Measurements from ENCODE around the gene SMPD1. TPM values are rescaled to one million over a fixed set of nuclear protein-coding genes. Genes with fewer than 3 reads are reported as not detected.

The SMPD1 gene
- total and polyA plus RNA-seq, 2 of the 4 experiments (the other 2 are of a cell fraction): 19.5 to 108 TPM

DNA sequence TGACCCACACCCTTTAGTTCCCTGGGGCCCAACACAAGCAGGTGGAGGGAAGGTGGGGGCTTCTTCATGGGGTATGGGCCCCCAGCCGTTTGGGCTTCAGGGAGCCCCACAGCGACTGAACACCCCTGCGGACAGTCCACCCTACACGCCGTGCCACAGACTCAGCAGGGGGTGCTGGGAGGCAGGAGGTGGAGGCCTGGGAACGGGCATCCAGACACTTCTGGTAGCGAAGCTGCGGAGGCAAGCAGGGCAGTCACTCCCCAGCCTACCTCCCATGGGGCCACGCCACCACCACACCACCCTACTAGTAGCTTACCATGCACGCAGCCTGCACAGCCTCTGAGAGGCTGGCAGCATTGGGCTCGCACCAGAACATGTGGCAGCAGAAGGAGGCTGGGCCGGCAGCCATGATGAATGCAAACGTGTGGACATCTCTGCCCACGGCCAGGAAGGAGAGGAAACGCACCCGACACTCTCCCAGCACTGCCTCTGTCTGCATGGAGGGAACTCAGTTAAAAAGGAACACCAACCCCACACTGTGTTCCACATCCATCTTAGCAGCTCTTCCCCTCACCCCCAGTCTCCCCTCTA, 5.3 kb downstream of the SMPD1 start:
- dilution Hi-C loops (cut with HindIII; ENCODE audit: low sequenced_read_pairs, unreplicated experiment): no loop called here
- H3K4me1 ChIP-seq (ENCODE audit: control insufficient read depth, insufficient read depth, low read length): peaks cover 14% of the 10 kb centered on the region
- H3K27ac ChIP-seq (ENCODE audit: insufficient read depth, low read length): no peak overlapping the region
- CTCF ChIA-PET: no interaction called here
- H3K4ac ChIP-seq (ENCODE audit: low read depth, low read length): no peak overlapping the region
- no peaks in the 10 kb centered on the region; the same call in 1 of the 2 replicates for H4K20me1 ChIP-seq (ENCODE audit: insufficient read depth, low read length)
- TF ChIP-seq NFE2L2 (IDR thresholded peaks at IDR 0.05; ENCODE audit: low read depth, low read length) (no peak), RAD21 (IDR thresholded peaks at IDR 0.05; ENCODE audit: low read length) (no peak), CEBPB (IDR thresholded peaks at IDR 0.05; ENCODE audit: low read depth, low read length) (no peak), USF2 (IDR thresholded peaks at IDR 0.05; ENCODE audit: low read depth, low read length) (no peak), RCOR1 (IDR thresholded peaks at IDR 0.05; ENCODE audit: insufficient replicate concordance, low read length) (no peak), RFX5 (IDR thresholded peaks at IDR 0.05; ENCODE audit: low read depth, low read length) (no peak), MAFK (IDR thresholded peaks at IDR 0.05; ENCODE audit: low read depth, low read length) (no peak), POLR2A (IDR thresholded peaks at IDR 0.05; ENCODE audit: low read depth, low read length) (no peak), MAZ (IDR thresholded peaks at IDR 0.05; ENCODE audit: borderline replicate concordance, low read depth, low read length) (no peak), MXI1 (IDR thresholded peaks at IDR 0.05; ENCODE audit: borderline replicate concordance, low read depth, low read length) (no peak), FOS (IDR thresholded peaks at IDR 0.05; ENCODE audit: low read depth, low read length) (no peak), CHD1 (IDR thresholded peaks at IDR 0.05; ENCODE audit: low read depth, low read length) (no peak), BHLHE40 (IDR thresholded peaks at IDR 0.05; ENCODE audit: low read depth, low read length) (no peak)
- TF ChIP-seq, protein P1, sequence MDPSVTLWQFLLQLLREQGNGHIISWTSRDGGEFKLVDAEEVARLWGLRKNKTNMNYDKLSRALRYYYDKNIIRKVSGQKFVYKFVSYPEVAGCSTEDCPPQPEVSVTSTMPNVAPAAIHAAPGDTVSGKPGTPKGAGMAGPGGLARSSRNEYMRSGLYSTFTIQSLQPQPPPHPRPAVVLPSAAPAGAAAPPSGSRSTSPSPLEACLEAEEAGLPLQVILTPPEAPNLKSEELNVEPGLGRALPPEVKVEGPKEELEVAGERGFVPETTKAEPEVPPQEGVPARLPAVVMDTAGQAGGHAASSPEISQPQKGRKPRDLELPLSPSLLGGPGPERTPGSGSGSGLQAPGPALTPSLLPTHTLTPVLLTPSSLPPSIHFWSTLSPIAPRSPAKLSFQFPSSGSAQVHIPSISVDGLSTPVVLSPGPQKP (IDR thresholded peaks at IDR 0.05; ENCODE audit: borderline replicate concordance, low read depth, low read length): no peak
- BruUV-seq (replicated peaks): no TSS peak
- peaks cover 5 to 22% of the 10 kb centered on the region in 2 experiments; a peak in 2 of 4 replicates for H3K79me1 ChIP-seq (ENCODE audit: low read depth in 1 of 2, low read length in 2 of 2)
- WGBS, 2 experiments (ENCODE audit: extremely low coverage in 2 of 2, insufficient read length in 1 of 2): no CpG with 5 or more reads among the region's 16 CpGs
- no peak overlapping the region for H4K8ac ChIP-seq (ENCODE audit: low read depth in 2 of 2, low read length in 2 of 2)
- H3K56ac ChIP-seq (ENCODE audit: extremely low read depth, insufficient read depth, low read length): no peak overlapping the region
- peaks cover 45% of the 10 kb centered on the region for H3K9me1 ChIP-seq (ENCODE audit: insufficient read depth, low read length)
- H3K14ac ChIP-seq (replicated peaks; ENCODE audit: low read depth, low read length): no peak overlapping the region
- H2AFZ ChIP-seq (replicated peaks; ENCODE audit: low read length, poor library complexity): no peak overlapping the region
- H2BK120ac ChIP-seq (ENCODE audit: low read depth, low read length): no peak overlapping the region
- H3K4me2 ChIP-seq (ENCODE audit: low read depth, low read length): no peak overlapping the region
- H3K27me3 ChIP-seq (ENCODE audit: control insufficient read depth, insufficient read depth, low read length): no peaks in the 10 kb centered on the region
- H3K18ac ChIP-seq (ENCODE audit: low read depth, low read length): no peak overlapping the region
- H4K91ac ChIP-seq (ENCODE audit: insufficient read depth, low read depth, low read length): no peak overlapping the region
- in situ Hi-C loops (cut with MboI; ENCODE audit: low sequenced_read_pairs): no loop called here
- H2BK5ac ChIP-seq (ENCODE audit: low read depth, low read length, poor library complexity, severe bottlenecking): no peak overlapping the region
- H3K9me3 ChIP-seq (ENCODE audit: control insufficient read depth, insufficient read depth, low read length): no peaks in the 10 kb centered on the region
- H2AK9ac ChIP-seq (replicated peaks; ENCODE audit: low read depth, low read length, poor library complexity): no peak overlapping the region
- no peak overlapping the region for H4K5ac ChIP-seq (ENCODE audit: low read depth, low read length)
- no peak overlapping the region for H3K9ac ChIP-seq (ENCODE audit: low read depth, low read length)
- H3K4me3 ChIP-seq (ENCODE audit: insufficient read depth, low read depth, low read length): no peak overlapping the region
- POLR2A ChIA-PET (ENCODE audit: unreplicated experiment): no interaction called here
- no peak overlapping the region for H2BK20ac ChIP-seq (ENCODE audit: low read depth, low read length)
- H3K36me3 ChIP-seq (ENCODE audit: control insufficient read depth, insufficient read depth, low read length): peaks cover 29% of the 10 kb centered on the region
- H3K23ac ChIP-seq (ENCODE audit: low read depth, low read length): no peak overlapping the region
- DNase-seq: no peak
- intact Hi-C loops (cut with micrococcal nuclease): no loop called here
- no peak overlapping the region for H2BK15ac ChIP-seq (ENCODE audit: low read depth, low read length)
- H2AK5ac ChIP-seq (ENCODE audit: low read depth, low read length): no peak overlapping the region
- no peak for ATAC-seq (ENCODE audit: low read depth)
